ENCODE data around the gene PPM1D. TPM values are rescaled to one million over a fixed set of nuclear protein-coding genes. Genes with fewer than 3 reads are reported as not detected.

Gene PPM1D
- polyA plus RNA-seq, 1 of the 3 experiments (the other 2 are of a cell fraction), result 8.8 TPM

DNA sequence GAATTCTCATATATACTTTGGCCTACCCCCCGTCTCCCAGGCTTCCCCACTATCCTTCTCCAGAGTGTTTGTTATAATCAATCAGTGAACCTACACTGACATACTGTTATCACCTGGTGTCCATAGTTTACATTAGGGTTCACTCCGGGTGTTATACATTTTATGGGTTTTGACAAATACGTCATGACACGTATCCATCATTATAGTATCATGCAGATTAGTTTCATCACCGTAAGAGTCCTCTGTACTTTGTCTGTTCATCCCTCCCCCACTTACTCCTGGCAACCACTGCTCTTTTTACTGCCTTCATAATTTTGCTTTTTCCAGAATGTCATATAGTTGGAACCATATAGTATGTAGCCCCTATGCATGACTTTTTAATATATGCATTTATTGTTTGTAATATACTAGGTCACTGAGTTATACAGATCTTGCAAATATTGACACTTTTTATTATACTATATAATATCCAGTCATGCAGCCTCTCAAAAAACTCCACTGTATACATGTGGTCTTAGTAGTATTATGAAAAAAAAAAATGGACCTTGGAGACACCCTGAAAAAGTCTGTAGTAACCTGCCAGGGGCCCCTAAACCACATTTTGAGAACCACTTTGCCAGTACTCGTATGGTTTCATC is 28.4 kb downstream of the PPM1D start:
- H2AFZ ChIP-seq (ENCODE audit: low read depth), result no peak overlapping the region
- H3K36me3 ChIP-seq (replicated peaks in 1 of 2; ENCODE audit: control insufficient read depth in 1 of 2, insufficient read depth in 2 of 2, low read length in 1 of 2), result peaks cover 7 to 19% of the 10 kb centered on the region in 2 experiments
- peaks cover 88% of the 10 kb centered on the region for H3K79me2 ChIP-seq (ENCODE audit: insufficient read depth)
- 95% methylated on average over 6 of the region's 6 CpGs for WGBS (ENCODE audit: low lambda C conversion rate)
- DNase-seq, result no peak
- H3K9me3 ChIP-seq, result no peaks in the 10 kb centered on the region
- no peak overlapping the region for H3K9ac ChIP-seq
- H3K4me3 ChIP-seq (ENCODE audit: low read depth in 2 of 2, low read length in 1 of 2), result no peak overlapping the region
- ChIA-PET CTCF (interaction anchor here (0.7 to 10.4 kb wide), 2 partner anchors 11 to 207 kb away, joined by 3 to 103 read pairs; no protein-coding TSS in a partner anchor), POLR2A (no interaction called here)
- H3K4me2 ChIP-seq, result no peak overlapping the region
- H3K27me3 ChIP-seq (ENCODE audit: insufficient read depth), result no peaks in the 10 kb centered on the region
- no peaks in the 10 kb centered on the region for H3K4me1 ChIP-seq (ENCODE audit: control insufficient read depth in 1 of 2, insufficient read depth in 2 of 2, low read depth in 1 of 2, low read length in 1 of 2)
- TF ChIP-seq MEF2A (IDR thresholded peaks at IDR 0.05; ENCODE audit: borderline replicate concordance, low read depth) (no peak), GATA2 (CRISPR knock-in tag; IDR thresholded peaks at IDR 0.05) (no peak), RFX5 (IDR thresholded peaks at IDR 0.05; ENCODE audit: low read length) (no peak), RCOR1 (IDR thresholded peaks at IDR 0.05; ENCODE audit: low read length) (no peak), RXRA (IDR thresholded peaks at IDR 0.05; ENCODE audit: borderline replicate concordance, low read depth) (no peak), NFIC (IDR thresholded peaks at IDR 0.05; ENCODE audit: borderline replicate concordance) (no peak), SIN3A (IDR thresholded peaks at IDR 0.05; ENCODE audit: borderline replicate concordance, low read depth, low read length) (no peak)
- TF ChIP-seq, protein P1, sequence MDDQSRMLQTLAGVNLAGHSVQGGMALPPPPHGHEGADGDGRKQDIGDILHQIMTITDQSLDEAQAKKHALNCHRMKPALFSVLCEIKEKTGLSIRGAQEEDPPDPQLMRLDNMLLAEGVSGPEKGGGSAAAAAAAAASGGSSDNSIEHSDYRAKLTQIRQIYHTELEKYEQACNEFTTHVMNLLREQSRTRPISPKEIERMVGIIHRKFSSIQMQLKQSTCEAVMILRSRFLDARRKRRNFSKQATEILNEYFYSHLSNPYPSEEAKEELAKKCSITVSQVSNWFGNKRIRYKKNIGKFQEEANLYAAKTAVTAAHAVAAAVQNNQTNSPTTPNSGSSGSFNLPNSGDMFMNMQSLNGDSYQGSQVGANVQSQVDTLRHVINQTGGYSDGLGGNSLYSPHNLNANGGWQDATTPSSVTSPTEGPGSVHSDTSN (IDR thresholded peaks at IDR 0.05), result no peak
- TF ChIP-seq, protein P2, sequence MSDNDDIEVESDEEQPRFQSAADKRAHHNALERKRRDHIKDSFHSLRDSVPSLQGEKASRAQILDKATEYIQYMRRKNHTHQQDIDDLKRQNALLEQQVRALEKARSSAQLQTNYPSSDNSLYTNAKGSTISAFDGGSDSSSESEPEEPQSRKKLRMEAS (IDR thresholded peaks at IDR 0.05; ENCODE audit: low read depth), result no peak
- H4K20me1 ChIP-seq (ENCODE audit: insufficient read depth), result peaks cover 8% of the 10 kb centered on the region; the same call in 1 of the 2 replicates
- H3K9me2 ChIP-seq, result no peaks in the 10 kb centered on the region
- no peak overlapping the region for H3K27ac ChIP-seq (ENCODE audit: low read depth in 2 of 2, low read length in 1 of 2)
- H3F3A ChIP-seq (replicated peaks; ENCODE audit: insufficient read depth), result peaks cover 14% of the 10 kb centered on the region

DNA sequence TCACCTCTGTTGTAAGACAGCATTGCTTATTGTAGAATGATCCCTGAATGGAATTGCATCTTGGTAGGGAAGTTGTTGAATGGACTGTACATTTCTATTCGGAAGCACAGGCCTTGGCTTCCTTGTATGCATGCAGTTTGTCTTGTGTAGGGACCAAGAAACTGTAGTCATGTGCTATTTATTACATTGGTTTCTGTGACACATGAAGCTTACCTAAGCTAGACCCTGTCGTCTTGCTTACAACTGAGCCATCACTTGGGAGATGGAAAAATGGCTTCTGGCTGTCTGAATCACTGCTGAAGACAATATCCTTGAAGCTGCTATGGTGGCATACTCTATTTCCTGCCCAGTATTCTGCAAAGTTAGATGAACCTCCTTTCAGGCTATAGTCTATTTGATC is 29.1 kb downstream of the PPM1D start:
- Histone ChIP-seq H3K9me3 (no peaks in the 10 kb centered on the region), H3K4me1 (ENCODE audit: control insufficient read depth in 1 of 2, insufficient read depth in 2 of 2, low read depth in 1 of 2, low read length in 1 of 2) (no peaks in the 10 kb centered on the region), H3K27me3 (ENCODE audit: insufficient read depth) (no peaks in the 10 kb centered on the region), H3K9ac (no peak overlapping the region), H3K79me2 (ENCODE audit: insufficient read depth) (peaks cover 85% of the 10 kb centered on the region), H3K9me2 (no peaks in the 10 kb centered on the region), H3F3A (replicated peaks; ENCODE audit: insufficient read depth) (peaks cover 7% of the 10 kb centered on the region), H2AFZ (ENCODE audit: low read depth) (no peak overlapping the region), H3K4me2 (no peak overlapping the region), H3K4me3 (ENCODE audit: low read depth in 2 of 2, low read length in 1 of 2) (no peak overlapping the region), H3K36me3 (replicated peaks in 1 of 2; ENCODE audit: control insufficient read depth in 1 of 2, insufficient read depth in 2 of 2, low read length in 1 of 2) (peaks cover 7 to 19% of the 10 kb centered on the region in 2 experiments), H3K27ac (ENCODE audit: low read depth in 2 of 2, low read length in 1 of 2) (no peak overlapping the region), H4K20me1 (ENCODE audit: insufficient read depth) (peaks cover 5% of the 10 kb centered on the region; the same call in 1 of the 2 replicates)
- no peak for TF ChIP-seq NRF1 (IDR thresholded peaks at IDR 0.05; ENCODE audit: low read depth, low read length)
- 91% methylated on average over 2 of the region's 2 CpGs for WGBS (ENCODE audit: low lambda C conversion rate)
- ChIA-PET POLR2A (no interaction called here), CTCF (interaction anchor here (0.6 to 10.4 kb wide), 3 partner anchors 10 to 208 kb away, joined by 3 to 103 read pairs (median 4); no protein-coding TSS in a partner anchor)
- no peak for DNase-seq

DNA sequence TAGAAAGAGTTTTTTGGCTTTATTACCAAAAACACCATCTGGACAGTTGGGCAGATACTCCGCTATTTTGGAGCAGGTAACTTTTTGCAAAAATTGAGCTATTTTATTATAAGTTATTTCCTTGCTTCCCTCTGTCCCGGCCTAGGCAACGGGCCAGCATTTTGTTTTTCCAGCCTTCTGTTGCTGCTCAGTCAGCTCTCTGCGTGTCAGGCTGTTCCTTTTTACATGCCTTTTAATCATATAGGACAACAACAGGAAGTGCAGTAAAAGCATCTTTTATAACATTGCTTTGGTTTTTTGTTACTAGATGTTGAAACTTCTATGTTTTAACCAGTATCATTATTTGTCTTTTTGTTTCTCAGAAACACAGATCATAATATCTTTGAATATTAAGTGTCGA is 30.4 kb downstream of the PPM1D start:
- H4K20me1 ChIP-seq (ENCODE audit: insufficient read depth), result peaks cover 5% of the 10 kb centered on the region; the same call in 1 of the 2 replicates
- H2AFZ ChIP-seq (ENCODE audit: low read depth), result no peak overlapping the region
- H3K27ac ChIP-seq (ENCODE audit: low read depth in 2 of 2, low read length in 1 of 2), result no peak overlapping the region; a peak in 1 of 4 replicates
- peaks cover 79% of the 10 kb centered on the region for H3K79me2 ChIP-seq (ENCODE audit: insufficient read depth)
- H3K9me3 ChIP-seq, result no peaks in the 10 kb centered on the region
- H3F3A ChIP-seq (replicated peaks; ENCODE audit: insufficient read depth), result peaks cover 7% of the 10 kb centered on the region
- POLR2A ChIA-PET, result no interaction called here
- CTCF ChIA-PET, result interaction anchor here (0.6 to 10.4 kb wide), 5 partner anchors 9 to 59 kb away, joined by 3 to 103 read pairs (median 4); no protein-coding TSS in a partner anchor
- H3K4me2 ChIP-seq, result no peak overlapping the region
- no peaks in the 10 kb centered on the region for H3K4me1 ChIP-seq (ENCODE audit: control insufficient read depth in 1 of 2, insufficient read depth in 2 of 2, low read depth in 1 of 2, low read length in 1 of 2)
- DNase-seq, result no peak
- H3K9me2 ChIP-seq, result no peaks in the 10 kb centered on the region
- TF ChIP-seq, protein P1 (IDR thresholded peaks at IDR 0.05), result 0 out of 2 replicates have a peak, but pooled peaks have one; percentile 16
- no peak for TF ChIP-seq SMC3 (IDR thresholded peaks at IDR 0.05; ENCODE audit: low read depth, low read length)
- no peak for TF ChIP-seq NRF1 (IDR thresholded peaks at IDR 0.05; ENCODE audit: low read depth, low read length)
- TF ChIP-seq YY1 (IDR thresholded peaks at IDR 0.05; ENCODE audit: low read depth), result no peak
- TF ChIP-seq ELF1 (IDR thresholded peaks at IDR 0.05), result no peak
- no peak for TF ChIP-seq RCOR1 (IDR thresholded peaks at IDR 0.05; ENCODE audit: low read length)
- no peak for TF ChIP-seq TAF1 (IDR thresholded peaks at IDR 0.05; ENCODE audit: borderline replicate concordance, low read depth, low read length)
- TF ChIP-seq CHD2 (IDR thresholded peaks at IDR 0.05; ENCODE audit: low read length, partially characterized antibody), result no peak
- TF ChIP-seq TCF12 (IDR thresholded peaks at IDR 0.05), result peak; percentile 25; the same call in 1 of the 2 replicates
- WGBS (ENCODE audit: low lambda C conversion rate), result 93% methylated on average over 5 of the region's 5 CpGs
- no peak overlapping the region for H3K9ac ChIP-seq
- H3K36me3 ChIP-seq (replicated peaks in 1 of 2; ENCODE audit: control insufficient read depth in 1 of 2, insufficient read depth in 2 of 2, low read length in 1 of 2), result peaks cover 7 to 17% of the 10 kb centered on the region in 2 experiments
- H3K4me3 ChIP-seq (ENCODE audit: low read depth in 2 of 2, low read length in 1 of 2), result no peak overlapping the region
- H3K27me3 ChIP-seq (ENCODE audit: insufficient read depth), result no peaks in the 10 kb centered on the region

All from SK-N-SH (cell line).